Measurements from ENCODE around the gene ANTXRL.
"Not testable (repeated sequence)": the region's sequence is repeated elsewhere in the genome, so short reads cannot be mapped to it uniquely, and the experiment has no call there.

Gene ANTXRL

DNA sequence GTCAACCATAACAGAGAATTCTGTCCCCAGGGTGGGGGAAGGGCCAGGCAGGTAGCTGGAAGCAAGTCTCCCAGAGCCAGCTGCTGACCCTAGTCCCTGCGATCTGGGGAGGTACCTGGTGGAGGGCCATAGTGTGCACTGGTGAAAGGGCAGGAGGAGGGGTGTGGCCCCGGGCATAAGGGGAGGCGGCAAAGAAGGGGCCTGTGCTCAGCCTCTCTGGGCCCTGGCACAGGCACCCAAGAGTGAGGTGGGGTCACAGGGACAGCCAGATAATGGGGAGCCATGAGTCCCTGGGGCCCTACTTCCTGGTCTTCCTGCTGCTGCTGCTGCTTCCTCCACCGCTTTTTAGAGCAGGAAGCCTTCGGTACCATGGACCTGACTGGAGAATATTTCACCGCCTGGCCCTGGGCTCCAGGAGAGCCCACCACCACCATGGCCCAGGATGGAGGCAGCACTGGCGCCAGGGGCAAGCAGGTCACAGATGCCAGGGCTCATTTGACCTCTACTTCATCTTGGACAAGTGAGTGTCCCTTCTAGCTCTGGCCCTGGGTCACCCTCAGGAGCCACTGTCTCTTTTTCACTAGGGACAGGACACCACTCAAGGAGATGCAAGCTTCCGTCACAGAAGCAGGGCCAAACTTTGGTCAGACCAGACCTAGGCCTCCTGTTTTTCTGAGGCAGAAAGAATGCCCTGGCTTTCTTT is at the start of gene ANTXRL:
ANTXRL (plus strand) TSS at position 7 of the 703 bp plus-strand sequence; CDS start at position 273, 266 bp downstream.
- DNase-seq (ENCODE audit: low read depth in 2 of 3, low spot score in 1 of 3): no peak

DNA sequence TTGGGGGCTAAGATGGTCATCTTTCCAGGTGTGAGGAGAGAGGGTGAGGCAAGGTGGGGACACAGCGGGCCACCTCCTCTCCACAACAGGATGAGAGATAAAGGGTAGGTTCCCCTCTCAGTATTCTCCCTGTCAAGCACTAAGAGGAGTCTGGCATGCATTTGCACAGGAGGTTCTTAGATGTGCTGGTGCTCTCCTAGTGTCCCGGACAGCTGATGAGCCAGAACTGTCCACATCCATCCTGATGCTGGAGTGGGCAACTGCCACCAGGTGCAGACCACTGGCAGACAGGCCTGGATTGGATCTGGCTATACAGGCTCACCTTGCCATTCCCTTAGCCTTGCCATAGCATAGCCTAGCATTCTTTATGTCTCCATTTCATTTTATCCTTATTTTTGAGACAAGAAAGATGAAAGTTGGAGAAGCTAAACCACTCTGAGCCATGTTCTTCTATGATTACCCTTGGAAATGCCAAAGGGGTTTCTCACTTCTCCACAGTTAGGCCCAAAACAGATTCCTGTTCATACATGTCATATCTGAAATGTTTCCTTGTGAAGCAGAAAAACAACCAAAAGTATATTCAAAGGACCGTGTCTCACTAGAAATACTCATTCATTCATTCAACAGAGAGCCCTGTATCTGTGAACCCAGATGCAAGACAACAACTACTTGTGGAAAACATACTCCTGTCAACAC is 48.8 kb upstream of the ANTXRL start:
- no peak for DNase-seq (ENCODE audit: low read depth in 2 of 3, low spot score in 1 of 3)

DNA sequence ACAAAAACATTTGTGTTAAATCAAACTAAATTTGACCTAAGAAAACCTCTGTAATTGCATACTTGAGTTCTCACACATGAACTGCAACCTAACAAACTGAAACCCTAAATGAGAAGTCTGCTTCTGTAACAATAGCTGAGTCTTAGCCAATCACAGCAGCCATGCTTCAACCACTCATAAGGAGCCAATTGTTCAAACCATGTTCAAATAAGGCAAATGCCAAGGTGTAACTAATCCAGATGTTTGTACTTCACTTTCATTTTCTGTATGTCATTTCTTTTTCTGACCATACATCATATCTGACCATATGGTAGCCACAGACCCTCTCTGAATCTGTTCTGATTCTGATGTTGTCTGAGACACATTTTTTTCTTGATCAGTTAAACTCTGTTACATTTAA is 47.5 kb upstream of the ANTXRL start:
- no peak for DNase-seq (ENCODE audit: low read depth in 2 of 3, low spot score in 1 of 3)

DNA sequence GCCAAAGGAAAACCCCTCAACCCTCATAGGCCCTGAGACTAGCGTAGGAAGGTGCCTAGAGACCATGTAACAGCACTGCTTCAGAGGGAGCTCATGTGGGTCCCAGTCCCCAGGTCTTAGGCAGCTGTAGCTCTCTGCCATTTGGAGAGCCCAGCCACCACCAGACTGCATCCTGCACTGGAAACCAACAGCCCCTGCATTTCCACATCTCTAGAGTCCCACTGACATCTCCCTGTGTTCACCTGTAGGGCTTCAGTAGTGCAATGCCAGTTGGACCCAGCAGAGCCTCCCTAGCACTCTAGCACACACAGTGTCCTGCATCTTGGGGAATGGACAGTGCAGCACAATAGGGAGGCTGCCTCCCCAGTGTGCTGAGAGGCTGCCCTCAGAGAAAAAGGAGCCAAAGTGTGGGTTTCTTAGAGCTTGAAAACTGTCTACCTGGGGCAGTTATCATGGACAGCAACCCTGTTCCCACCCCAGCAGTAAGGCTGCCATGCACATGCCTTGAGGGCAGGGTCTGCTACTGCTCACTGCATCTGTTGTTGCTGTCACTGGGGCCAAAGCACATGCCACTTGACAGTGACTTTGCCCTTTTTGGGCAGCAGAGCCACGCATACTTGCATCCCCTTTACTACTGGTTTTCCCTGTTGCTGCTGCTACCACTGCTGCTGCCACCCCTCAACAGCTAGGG is 46.7 kb upstream of the ANTXRL start:
- no peak for DNase-seq (ENCODE audit: low read depth in 2 of 3, low spot score in 1 of 3)

DNA sequence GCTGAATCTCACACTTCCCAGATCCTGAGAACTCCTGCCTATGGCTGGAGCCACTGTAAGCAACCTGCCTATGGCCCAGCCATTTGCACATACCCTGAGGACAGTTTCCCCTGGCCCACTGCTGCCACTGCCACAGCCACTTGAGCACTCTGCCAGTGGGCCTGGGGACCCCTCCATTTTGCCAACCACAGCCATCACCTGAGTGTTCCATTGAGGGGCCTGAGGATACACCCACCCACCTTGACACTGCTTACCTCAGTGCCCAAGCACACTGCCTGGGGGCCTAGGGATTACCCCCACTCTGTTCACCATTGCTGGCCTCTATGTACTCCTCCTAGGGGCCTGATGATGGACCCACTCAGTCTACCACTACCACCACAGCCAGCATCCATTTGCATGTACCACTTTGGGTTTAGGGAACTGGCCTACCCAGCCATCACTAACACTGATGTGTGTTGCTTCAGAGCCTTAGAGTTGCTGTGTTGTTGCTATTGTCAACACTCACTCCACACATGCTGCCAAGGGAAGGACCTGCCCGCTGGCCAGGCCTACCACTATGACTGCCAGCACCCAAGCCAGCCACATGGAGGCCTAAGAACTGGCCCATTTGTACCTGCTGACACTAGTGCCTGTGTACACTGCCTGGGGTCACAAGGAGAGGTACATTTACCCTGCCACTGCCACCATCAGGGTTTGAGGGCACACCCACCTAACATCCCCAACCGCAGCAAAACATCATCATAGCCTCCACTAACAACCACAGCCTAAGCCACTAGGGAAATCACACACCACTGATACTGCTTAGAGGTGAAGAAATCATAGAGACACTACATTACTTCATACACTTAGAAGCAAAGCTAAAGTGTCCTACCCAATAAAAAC is 45.9 kb upstream of the ANTXRL start:
- DNase-seq (ENCODE audit: low read depth in 2 of 3, low spot score in 1 of 3): no peak

DNA sequence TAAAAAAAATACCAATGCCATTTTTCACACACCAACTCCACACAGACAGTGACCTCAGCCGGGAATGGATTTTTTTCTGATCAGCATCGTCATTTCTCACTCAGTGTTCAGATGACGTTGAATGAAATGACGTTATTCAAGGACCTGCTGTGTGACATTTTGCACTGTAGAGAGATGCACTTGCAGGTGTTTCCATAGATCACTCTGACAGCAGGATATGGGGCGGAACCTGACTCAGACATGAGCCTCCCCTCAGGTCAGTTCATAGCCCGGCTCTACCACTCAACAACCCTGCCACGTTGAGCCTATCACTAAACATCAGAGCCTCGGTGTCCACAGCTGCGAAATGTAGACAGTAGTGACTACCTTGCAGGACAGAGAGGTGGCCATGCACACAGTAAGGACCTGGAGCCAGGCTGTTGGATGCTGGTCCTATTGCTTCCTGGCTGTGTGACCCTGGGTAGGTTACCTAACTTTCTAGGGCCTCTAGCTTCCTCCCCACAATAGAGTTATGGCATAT is 41.4 kb upstream of the ANTXRL start:
- DNase-seq (ENCODE audit: low read depth in 2 of 3, low spot score in 1 of 3): no peak

DNA sequence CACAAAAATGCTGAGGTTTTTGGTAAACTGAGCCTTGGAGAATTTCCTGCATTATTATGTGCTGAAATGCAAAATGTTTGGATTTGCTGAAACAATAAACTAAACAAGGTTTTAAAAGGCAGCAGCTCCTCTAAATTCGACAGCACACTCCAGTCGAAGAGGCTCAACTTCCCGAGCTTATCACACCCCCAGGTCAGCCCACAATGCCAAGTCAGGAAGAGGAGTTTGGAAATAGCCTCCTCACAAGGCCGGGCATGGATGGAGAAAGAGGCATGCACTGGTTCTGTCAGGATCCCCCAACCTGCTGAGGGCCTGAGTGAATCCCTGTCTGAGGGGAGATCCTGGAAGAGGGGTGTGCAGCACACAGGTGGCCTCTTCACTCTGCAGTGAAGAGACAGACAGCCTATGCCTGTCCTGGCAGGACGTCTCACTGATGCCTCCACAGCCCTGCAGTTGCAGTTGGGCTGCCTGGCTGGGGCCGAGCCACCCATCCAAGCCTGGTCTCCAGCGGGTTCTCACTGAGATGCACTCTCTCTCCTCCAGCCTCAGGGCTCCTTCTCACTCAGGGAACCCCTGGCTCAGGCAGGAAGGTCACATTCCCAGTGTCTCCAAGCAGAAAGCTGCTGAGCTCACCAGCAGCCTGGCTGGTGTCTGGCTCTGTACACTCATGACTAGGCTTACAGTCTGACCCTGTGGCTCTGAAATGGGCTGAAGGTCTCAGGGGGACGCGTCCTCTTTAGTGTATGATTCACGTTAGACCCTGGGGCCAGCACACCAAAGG is 40.2 kb upstream of the ANTXRL start:
- DNase-seq (ENCODE audit: low read depth in 2 of 3, low spot score in 1 of 3): not testable (repeated sequence)

DNA sequence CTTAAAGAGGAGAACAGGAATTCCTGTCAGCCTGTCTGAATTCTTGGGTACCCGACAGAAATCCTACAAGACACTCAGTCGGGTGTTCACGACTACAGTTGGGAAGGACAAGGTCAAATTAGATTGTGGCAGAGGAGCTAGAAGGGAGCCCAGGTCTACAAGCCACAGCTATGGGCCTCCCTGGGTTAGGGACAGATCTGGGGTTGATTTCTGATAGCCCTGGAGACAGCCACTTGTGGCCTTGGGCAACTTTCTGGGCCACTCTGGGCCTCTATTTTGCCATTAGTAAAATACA is 39.7 kb upstream of the ANTXRL start:
- no peak for DNase-seq (ENCODE audit: low read depth in 2 of 3, low spot score in 1 of 3)

DNA sequence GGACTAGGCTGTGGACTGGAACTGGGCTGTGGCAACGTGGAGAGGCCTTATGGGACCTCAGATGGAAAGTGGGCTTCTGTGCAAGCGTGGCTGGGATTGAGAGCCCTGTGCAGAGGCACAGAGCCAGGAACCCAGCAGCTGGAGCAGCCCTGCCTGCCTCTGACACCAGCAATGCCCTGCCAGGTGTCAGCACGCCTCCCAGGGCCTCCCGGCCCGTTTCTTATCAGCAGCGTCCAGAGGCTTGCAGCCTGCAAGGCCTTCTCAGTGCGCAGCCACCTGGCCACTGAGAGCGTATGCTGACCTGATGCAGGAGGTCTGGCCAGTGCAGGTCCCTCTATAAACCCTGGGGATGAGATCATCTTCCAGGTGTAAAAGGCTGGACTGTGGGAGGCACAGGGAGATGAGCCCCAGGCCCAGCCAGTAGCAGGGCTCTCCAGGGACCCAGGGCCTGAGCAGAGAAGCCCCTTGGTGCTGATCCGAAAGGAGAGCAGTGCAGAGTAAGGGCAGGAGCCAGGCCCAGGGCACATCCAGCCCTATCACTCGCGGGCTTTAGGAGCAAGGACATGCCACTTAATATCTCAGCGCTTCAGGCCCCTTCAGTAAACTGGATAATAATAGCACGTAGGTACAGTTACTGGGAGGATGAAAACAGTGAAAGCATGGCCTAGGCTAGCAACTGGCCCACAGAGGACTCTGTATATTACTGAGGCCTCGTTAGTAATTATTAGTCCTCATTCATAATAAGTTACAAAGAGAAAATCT is 38.8 kb upstream of the ANTXRL start:
- DNase-seq (ENCODE audit: low read depth in 2 of 3, low spot score in 1 of 3): no peak

DNA sequence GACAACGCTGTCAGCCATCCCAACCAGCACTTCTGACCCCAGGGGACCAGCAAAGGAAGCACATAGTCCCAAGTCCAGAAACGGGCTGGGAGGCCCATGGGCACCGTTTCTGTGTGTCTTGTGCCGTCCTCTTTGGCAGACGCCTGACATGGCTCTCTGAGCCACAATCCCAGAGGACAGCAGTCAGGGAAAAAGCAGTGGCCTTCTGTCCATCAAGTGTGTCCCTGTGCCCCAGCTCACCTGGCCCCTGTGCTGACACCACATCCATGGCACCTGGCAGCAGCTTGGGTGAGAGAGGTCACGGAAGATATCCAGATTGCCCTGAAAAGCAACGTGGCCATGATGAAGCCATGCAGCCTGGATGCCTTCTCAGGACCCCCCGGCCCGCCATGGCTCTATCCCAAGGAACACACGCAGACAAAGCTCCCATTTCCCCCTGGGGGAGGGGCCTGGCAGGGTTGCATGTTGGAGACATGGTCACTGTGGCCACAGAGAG is 38.1 kb upstream of the ANTXRL start:
- no peak for DNase-seq (ENCODE audit: low read depth in 2 of 3, low spot score in 1 of 3)

DNA sequence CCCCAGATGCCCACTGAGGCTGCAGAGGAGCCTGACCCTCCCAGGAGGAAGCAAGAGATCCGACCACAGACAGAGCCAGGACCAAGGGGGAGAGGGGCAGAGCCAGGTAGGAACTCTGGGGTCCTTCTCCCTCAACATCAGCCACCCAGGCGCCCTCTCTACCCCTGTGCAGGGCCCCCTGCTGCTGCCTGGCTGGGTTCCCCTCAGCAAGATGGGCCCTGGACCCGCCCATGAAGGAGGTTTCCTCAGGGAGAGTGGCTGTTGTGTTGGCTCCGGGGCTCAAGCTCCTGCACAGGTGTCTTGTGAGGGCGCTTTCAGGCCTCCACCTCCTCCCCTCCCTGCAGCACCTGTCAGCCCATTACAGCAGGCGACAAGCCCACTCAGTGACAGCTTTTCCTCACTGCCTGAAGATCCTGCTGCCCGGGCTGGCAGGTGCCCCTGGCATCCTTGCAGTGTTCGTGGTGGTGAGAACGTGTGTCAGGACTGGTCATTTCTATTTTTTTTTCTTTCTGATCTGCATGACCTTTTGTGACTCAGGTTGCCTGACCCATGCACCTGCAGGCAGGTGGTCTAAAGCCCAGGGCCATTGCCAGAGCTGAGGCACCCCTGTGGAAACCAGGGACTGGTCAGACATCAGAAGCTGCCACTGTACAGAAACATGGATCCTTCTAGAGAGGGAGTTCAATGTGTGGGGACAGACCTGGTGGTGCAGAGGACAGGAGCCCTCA is 37.0 kb upstream of the ANTXRL start:
- DNase-seq (ENCODE audit: low read depth in 2 of 3, low spot score in 1 of 3): not testable (repeated sequence)

DNA sequence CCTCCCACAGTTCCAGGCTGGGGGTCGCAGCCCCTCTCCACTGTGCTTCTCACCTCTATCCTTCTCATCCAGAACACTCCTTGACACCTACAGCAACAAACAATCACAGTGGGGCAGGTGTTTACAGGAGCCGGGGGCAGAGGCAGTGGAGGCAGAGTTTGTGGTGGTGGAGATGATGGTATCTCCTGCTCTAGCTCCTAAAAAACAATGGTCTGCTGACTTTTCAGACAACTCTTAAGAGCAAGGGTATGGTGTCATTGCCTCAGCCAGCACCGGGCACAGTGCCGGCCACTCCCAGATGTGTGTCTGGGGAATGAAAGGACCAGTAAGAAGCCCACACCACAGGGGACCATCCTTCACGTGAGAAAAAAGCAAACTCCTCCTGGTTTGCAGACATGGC is 36.3 kb upstream of the ANTXRL start:
- no peak for DNase-seq (ENCODE audit: low read depth in 2 of 3, low spot score in 1 of 3)

DNA sequence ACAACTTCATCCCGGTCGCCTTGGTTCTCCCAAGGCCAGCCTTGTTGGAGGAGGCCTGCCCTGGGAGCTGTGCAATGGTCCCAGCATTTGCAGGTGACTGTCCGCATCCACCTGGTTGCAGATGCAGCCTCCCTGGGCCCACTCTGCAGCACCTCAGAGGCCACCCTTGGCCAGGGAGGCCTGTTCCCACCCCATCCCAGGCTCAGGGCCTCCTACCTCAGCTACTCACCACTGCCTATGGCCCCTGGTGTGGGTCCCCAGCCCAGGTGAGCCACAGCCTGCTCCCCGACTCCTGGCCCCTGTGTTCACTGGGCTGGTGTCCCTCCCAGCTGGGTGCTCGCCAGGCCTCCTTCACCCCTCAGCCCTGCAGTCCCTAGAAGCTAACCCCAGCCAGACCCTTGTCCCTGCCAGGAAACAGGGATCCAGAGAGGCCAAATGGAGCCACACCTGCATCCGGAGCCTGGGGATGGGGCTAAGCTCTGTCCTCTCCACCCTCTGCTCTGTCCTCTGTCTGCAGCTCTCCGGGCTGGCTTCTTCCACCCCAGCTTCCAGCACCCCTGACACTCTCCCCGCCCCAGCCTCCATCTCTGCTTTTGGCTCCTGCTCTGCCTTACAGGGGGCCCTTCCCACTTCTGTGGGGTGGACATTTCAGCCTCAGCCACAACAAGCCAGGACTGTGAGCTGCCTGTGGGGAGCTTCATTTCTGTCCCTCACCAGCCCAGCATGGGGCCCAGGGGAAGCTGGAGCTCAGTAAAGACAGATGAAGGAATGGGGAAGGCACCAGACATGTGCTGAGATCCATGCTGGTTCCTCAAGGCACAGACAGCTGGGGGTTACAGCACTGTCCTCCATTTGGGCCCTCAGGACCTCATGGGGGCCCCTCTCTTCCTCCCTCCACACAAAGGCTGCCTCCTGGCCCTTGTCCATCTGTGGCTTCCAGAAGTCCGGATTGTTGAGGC is 35.6 kb upstream of the ANTXRL start:
- DNase-seq (ENCODE audit: low read depth in 2 of 3, low spot score in 1 of 3): no peak

DNA sequence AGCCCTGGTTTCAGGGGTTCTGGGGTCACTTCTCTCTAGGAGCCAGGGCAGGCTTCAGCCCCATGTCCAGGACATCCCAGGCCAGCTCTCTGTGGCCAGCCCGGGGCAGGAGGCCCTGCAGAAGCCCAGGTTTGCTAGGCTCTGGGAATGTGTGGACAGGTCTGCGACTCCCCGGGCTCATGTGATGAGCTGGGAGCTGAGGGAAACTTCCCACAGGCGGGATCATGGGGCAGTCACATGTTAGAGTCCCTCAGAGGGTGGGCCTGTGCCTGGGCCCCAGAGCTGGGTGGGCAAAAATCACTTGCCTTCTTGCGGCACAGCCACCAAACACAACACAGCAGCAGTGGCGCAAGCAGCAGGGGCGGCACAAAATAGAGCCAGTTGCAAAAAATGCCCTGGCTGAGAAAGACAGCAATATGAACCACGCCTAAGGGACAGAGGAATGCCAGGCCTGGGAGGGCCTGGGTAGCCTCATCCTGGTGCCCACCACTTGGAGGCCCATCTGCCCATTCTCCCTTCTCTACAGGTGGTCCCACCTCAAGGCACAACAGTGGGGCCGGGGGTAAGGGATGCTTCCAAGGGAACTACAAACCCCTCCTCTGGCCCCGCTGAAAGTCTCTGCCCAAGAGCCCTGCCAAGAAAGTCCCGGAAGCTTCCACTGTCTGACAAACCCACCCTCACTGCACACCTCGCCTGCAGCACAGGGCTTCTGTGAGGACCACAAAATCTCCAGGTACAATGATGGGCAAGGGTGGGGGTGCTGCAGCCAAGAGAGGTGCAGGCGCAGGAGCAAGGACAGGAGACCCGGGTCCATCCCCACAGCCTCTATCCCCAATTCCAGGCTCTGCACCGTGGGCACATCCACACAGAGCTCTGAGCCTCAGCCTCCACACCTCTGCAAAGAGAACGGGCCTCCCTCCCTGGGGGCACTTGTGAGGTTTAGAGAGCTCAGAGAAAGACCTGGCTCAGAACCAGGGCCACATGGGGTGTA is 34.6 kb upstream of the ANTXRL start:
- DNase-seq (ENCODE audit: low read depth in 2 of 3, low spot score in 1 of 3): no peak

DNA sequence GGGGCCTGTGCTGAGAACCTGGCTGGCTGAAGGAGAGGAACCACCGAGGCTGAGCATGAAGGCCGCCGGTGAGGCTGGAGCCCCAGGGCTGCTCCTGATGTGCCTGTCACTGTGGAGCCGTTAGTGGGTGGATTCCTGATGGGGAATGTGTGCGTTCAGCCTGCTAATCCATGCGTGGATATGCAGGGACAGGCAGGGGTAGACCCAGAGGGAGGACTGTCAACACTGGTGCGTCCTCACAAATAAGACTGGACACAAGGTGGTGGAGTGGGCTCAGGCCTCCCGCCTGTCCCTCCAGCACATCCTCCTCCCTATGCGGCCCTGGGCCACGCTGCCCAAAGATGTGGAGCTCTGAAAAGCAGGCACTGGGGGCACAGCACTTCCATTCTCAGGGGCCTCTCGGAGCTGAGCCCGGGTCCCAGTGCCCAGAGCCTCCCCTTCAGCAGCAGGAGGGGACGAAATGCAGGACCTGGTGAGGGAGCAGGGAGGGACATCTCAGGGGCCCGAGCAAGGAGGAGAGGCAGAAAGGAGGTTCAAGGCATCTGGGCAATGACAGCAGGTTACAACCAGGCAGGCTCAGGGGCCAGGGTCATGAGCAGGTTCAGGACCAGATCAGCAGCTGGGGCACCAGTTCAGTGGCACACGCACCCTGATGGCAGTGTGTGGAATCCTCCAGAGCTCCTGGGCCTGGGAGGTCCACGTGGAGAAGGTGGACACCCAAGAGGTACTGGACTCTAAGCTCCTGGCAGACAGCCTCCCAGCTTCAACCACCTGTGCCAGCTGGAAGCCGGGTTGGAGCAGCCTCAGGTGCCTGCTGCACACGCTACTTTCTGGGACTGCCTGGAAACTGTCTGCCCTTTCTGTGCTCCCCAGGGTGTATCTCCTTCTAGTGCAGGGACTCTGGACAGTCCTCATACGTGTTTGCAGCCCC is 33.5 kb upstream of the ANTXRL start:
- DNase-seq (ENCODE audit: low read depth in 2 of 3, low spot score in 1 of 3): no peak

DNA sequence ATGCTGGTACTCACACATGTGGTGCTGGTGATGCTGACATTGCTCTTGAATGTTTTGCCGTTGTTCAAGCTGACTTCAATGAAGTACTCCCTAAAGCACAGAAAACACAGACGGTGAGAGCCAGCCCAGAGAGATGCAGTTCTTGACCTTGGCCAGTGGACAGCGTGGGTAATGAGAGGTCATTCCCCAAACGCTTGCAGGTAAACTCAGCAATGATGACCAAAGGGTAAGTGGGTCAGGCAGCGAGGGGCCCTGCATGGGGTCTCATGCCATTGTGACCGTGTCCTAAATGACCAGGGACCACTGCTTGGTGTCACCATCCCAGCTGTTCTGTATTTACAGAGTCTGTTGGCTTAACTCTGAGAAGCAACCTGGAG is 32.8 kb upstream of the ANTXRL start:
- no peak for DNase-seq (ENCODE audit: low read depth in 2 of 3, low spot score in 1 of 3)

Measured in stimulated activated CD4-positive, alpha-beta T cell treated with anti-CD3 and anti-CD28 coated beads, Interleukin-12 subunit alpha, Interleukin-12 subunit beta, amount 100 ng/mL, for 48 hours (primary cell).